ENCODE data around the gene SEC31B. TPM values are rescaled to one million over a fixed set of nuclear protein-coding genes. Genes with fewer than 3 reads are reported as not detected.

SEC31B gene
- total RNA-seq, 4 donors from 2014 or later = 5.0 to 9.4 (median 8.3) TPM

- TF ChIP-seq CTCF (IDR thresholded peaks at IDR 0.05) = no peak
- peak; percentile 74 for DNase-seq (ENCODE audit: low spot score)
- peak; percentile 84 for ATAC-seq (ENCODE audit: low FRiP score)
These were observed 10.0 kb upstream of the SEC31B start, which contains the start of gene NDUFB8 for GRCh38 chr10:100529475-100530298. TSS of gene NDUFB8 (minus strand) at chr10:100529871. CDS start at chr10:100529851, 20 bp downstream.

GRCh38 chr10:100528921-100529474, 9.3 kb upstream of the SEC31B start:
- peak; percentile 19 for ATAC-seq (ENCODE audit: low FRiP score)
- TF ChIP-seq CTCF (IDR thresholded peaks at IDR 0.05) = no peak
- no peak for DNase-seq (ENCODE audit: low spot score)

GRCh38 chr10:100528123-100528886, 8.6 kb upstream of the SEC31B start:
- DNase-seq (ENCODE audit: low spot score) (no peak), ATAC-seq (ENCODE audit: low FRiP score) (no peak)
- TF ChIP-seq CTCF (IDR thresholded peaks at IDR 0.05) = no peak

GRCh38 chr10:100524638-100525037, 5.0 kb upstream of the SEC31B start:
- no peak for DNase-seq (ENCODE audit: low spot score)
- no peak for ATAC-seq (ENCODE audit: low FRiP score)
- TF ChIP-seq CTCF (IDR thresholded peaks at IDR 0.05) = no peak

- DNase-seq (ENCODE audit: low spot score) (no peak), ATAC-seq (ENCODE audit: low FRiP score) (no peak)
- no peak for TF ChIP-seq CTCF (IDR thresholded peaks at IDR 0.05)
These were observed 4.5 kb upstream of the SEC31B start for GRCh38 chr10:100524206-100524605.

- ATAC-seq (ENCODE audit: low FRiP score) (no peak), DNase-seq (ENCODE audit: low spot score) (no peak)
- no peak for TF ChIP-seq CTCF (IDR thresholded peaks at IDR 0.05)
These were observed 3.3 kb upstream of the SEC31B start for GRCh38 chr10:100522945-100523344.
